Epithelial cell of proximal tubule (primary cell): Measurements from ENCODE around the gene ARPC4. TPM values are rescaled to one million over a fixed set of nuclear protein-coding genes. Genes with fewer than 3 reads are reported as not detected.

ENCODE experiments used
- DNase-seq: peaks from one replicate; pipeline ENCODE4 v3.0.0-alpha.2; 2011; ENCODE audit warnings: low read depth
- H3K4me3 ChIP-seq: 2 replicates; pipeline ENCODE4 v1.5.1; 2011; ENCODE audit warnings: low read depth, mild to moderate bottlenecking, low read length
- CTCF ChIP-seq: conservative IDR thresholded peaks from 2 replicates; pipeline ENCODE4 v1.5.1; 2012; ENCODE audit warnings: low read depth, mild to moderate bottlenecking, low read length
- total RNA-seq: library from RNA; depleted of rRNA; stranded (reverse); fragments of >200 nt; gene quantifications from 2 replicates; pipeline ENCODE4 v1.2.3, GENCODE V29; 2015

The ARPC4 gene
- total RNA-seq, 1 donor from 2014 or later, result 153 TPM

- H3K4me3 ChIP-seq, result peak overlapping the region; percentile 75
- no peak for DNase-seq
- TF ChIP-seq CTCF, result no peak
These were observed 43.6 kb upstream of the ARPC4 start for GRCh38 chr3:9749296-9749644.

- peak; percentile 88 for DNase-seq
These were observed 43.0 kb upstream of the ARPC4 start, which contains the start of gene OGG1 for GRCh38 chr3:9749645-9750555. OGG1 (plus strand) TSS chr3:9749952; CDS start chr3:9750287, 335 bp downstream.

GRCh38 chr3:9750556-9751411 is 42.1 kb upstream of the ARPC4 start:
- TF ChIP-seq CTCF, result no peak
- H3K4me3 ChIP-seq, result peak overlapping the region; percentile 75
- DNase-seq, result peak; percentile 45

More at GRCh38 chr3:9749645-9750555, 43.0 kb upstream of the ARPC4 start, which contains the start of gene OGG1:
- TF ChIP-seq CTCF, result no peak
- H3K4me3 ChIP-seq, result peak within 1 kb of the TSS; percentile 75

- H3K4me3 ChIP-seq, result no peak overlapping the region
- no peak for DNase-seq
- no peak for TF ChIP-seq CTCF
These were observed 38.2 kb upstream of the ARPC4 start for GRCh38 chr3:9754678-9755077.

GRCh38 chr3:9757427-9757826 is 35.5 kb upstream of the ARPC4 start:
- TF ChIP-seq CTCF, result no peak
- no peak overlapping the region for H3K4me3 ChIP-seq
- DNase-seq, result no peak

- no peak for DNase-seq
- TF ChIP-seq CTCF, result no peak
- no peak overlapping the region for H3K4me3 ChIP-seq
These were observed 31.9 kb upstream of the ARPC4 start for GRCh38 chr3:9760779-9761505.
